Activated T-helper 9 cell treated with anti-CD3 and anti-CD28 coated beads, Interleukin-2, amount 50 U/mL, for 16 hours (primary cell): Measurements from ENCODE around the gene CCDC85A.

ENCODE experiments used
- DNase-seq: peaks from one replicate; pipeline ENCODE4 v3.0.0-alpha.2; 2020; ENCODE audit warnings: low read depth

Gene CCDC85A

DNA sequence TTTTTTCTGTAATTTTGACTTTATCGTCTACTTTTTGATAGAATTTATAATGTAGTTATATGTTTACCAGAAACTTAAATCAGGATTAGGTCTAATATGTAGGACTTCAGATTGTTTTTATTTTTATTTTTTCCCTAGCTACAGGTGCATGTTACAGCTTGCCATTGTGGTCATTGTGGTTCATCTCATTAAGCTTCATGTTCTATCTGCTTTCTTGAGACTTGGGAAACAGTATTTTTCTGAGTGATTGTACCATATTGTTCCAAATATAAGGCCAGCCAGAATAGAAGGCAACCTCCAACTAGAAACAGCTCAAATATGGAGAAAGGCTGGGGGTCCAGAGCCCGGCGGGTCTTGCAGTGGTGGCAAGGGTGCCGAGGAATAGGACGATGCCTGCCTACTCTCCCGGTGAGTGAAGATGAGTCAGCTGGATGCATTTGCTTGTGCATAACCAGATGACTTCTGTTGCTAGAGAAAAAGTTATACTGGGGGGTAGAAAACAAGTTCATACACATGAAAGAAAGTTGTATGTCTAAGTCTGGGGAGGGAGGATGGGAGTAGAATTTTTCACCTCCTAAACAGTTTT is 188.4 kb downstream of the CCDC85A start:
- no peak for DNase-seq

DNA sequence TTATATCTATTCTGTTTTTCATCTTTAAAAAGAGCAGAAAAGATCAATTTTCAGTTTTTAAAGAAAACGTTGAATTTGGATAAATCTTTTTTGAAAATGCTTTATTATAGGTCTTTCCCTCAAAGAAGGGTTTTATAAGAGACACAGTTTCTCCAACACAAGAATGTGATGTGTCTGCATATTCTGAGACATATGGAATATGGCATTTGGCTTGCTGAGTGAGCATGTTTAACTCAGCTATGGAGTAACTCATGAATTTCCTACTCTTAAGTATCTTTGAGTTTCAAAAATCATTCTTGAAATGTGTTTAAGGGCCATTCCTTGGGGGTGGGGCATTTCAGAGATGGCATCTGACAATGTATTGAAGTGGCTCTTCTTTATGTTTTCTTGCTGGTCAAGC is 191.5 kb downstream of the CCDC85A start:
- no peak for DNase-seq

DNA sequence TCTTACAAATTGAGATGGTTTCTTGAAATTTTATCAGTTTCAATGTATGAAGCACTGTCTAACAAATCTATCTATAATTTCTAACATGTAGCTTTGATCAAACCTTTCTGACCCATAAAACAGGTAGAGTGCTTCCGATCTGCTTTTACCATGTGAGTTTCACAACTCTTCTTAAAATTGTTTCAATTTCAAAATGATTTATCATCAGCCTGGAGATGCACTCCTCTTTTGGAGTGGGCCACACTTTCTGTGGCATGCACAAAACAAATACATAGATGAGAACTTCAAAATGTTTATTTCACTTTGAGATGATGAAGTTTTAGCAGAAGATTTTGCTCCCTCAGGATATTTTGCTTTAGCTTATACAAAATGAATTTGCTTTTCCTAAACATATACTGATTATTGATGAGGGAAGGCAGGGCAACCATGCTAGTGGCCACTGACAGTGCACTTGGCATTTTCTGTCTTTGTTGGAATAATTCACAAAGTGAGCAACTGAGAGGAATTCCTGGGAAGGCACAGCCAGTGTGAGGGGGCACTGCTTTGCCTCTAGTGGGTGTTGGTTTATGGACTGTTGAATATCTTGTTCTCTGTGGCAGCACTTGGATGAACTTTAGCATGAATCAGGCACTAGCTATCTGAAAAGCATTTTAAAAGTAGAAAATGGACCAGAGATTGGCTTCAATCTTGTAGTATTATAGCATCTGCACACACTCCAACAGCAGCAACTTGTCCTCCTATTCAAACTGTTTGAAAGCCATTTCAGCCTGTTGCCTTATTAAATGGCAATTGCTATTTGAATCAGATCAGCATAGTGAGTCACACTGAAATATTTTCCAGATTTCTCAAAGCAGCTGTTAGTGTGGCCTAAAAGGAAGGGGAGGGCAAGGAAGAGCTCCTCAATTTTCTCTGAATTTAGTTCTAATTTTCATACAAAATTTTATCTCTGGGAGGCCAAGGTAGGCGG is 193.2 kb downstream of the CCDC85A start:
- no peak for DNase-seq

DNA sequence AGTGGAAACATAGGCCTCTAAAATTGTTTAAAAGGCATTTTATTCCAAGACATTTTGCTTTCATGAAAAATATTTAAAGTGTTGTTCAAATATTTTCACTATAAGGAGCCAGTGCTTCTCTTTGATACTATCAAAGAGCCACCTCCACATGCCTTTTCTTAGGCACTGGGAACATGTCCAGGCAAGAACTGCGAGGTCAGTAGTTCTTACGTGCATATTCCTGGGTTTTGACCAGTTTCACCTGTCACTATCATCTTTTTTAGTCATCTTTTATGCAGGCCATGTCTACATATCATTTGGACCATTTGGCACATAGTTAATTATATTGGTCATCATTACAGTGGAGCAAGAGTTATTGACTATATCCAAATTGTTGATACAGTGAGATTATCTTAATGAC is 195.3 kb downstream of the CCDC85A start:
- DNase-seq: no peak

DNA sequence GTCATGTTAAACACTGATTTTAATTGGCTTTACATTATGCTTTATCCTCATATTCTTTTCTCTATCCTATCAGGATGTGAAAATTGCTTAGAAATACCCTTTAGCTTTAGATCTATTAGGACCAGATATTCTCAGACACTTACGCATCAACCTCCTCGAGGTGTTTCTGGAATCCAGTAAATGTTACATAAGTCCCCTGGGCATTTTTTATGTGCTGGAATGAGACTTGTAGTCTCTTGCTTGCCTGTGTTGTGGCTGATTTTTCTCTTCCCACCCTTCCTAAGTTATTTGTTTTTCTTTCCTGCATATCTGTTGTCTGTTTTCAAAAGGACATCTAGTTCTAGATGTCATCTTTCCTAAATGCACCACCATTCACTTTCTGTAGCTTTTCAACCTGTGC is 197.1 kb downstream of the CCDC85A start:
- DNase-seq: no peak

DNA sequence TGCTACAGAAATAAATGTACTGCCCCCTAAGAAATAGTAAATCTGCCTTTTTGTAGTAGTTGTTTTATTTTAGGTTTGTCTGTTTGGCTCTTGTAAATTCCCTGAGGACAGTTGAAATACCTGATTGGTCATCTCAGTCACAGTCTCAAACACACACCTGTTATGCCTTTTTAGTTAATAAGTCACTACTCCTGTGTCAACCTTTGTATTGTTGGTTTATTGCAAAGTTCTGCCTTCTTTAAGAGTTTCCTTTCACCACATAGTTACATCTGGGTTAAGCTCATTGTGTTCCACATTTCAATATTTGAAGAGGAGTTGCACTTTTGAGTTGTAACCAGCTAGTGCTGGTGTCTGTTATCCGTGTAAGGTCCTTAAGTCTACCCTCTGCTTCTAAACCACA is 198.7 kb downstream of the CCDC85A start:
- DNase-seq: no peak

DNA sequence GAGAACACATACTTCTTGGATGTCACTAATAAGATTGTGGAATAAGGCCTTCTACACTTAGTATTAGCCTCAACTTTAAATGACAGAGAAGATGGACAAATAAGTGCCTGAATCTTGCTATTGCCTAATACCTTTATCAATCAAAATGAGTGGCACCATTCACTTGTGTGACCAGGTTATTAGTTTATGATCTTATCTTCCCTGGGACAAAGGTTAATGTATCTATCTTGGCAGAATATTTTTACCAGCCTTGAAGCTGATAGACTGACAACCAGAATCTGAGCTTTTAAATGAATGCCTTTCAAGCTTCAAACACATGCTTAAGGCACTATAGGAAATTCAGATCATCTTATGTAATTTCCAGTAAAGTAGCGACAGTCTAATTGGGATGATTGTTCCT is 202.9 kb downstream of the CCDC85A start:
- DNase-seq: no peak

DNA sequence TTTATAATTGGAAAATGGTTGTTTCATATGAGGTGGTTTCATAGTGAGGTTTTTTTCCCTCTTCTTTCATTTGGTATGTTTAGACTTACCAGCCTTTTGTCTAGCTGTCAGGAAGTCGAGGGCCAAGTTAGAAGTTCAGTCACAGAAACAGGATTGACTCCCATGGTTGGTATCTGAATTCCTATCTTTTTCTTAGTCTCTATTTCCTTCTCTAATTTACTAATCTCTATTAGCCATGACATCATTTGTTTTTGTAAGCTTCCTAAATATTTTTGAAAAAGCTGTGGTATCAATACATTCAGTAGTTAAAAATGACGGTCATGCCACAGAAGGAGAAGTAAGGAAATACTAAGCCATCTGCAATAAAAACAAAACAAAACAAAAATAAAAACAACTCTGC is 206.9 kb downstream of the CCDC85A start:
- DNase-seq: no peak

DNA sequence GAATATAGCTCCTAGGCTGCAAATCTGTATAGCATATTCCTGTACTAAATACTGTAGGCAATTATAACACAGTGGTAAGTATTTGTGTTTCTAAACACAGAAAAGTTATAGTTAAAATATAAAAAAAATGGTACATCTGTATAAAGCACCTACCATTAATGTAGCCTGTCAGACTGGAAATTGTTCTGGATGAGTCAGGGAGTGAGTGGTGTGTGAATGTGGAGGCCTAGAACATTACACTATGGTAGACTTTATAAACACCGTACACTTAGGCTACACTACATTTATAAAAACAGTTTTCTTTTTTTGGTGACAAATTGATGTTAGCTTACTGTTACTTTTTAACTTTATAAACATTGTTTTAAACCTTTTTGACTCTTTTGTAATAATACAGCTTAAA is 226.3 kb downstream of the CCDC85A start:
- no peak for DNase-seq

DNA sequence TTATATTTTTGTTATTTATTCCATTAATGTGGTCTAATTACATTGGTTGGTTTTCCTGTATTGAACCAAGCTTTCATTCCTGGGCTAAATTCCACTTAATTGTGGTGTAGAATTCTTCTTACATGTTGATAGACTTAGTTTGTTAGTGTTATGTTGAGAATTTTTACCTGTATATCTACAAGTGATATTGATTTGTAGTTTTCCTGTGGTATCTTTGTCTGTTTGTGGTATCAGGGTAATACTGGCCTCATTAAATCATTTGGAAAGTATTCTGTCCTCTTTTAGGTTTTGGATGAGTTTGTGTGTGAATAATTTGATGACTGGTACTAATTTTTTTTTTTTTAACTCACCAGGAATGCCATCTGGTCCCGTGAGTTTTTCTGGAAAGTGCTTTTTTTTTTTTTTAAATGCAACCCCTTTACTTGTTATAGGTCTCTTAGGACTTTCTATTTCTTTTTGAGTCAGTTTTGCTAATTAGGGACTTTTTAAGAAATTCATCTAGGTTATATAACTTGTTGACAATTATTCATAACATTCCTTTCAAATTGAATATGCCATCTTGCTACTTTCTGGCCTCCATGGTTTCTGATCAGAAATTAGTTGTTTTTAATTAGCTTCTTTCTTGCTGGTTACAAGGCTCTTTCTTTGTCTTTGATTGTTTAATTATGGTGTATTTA is 232.8 kb downstream of the CCDC85A start:
- no peak for DNase-seq
